NCI-H526 (cell line): ENCODE measurements around the gene PNKP.

Experiments used
- DNase-seq, 2 experiments: peaks; one replicate each; lab custom pipeline; 2025; lab: John Stamatoyannopoulos, UW

PNKP gene

GRCh38 chr19:49876422-49877019, 9.1 kb upstream of the PNKP start:
- peak; percentile 96 to 99 for DNase-seq

GRCh38 chr19:49875857-49876421, 8.6 kb upstream of the PNKP start:
- peak in 1 of 2 experiments; percentile 58 for DNase-seq

- no peak for DNase-seq
These were observed 7.8 kb upstream of the PNKP start for GRCh38 chr19:49875177-49875576.

- no peak for DNase-seq
These were observed 7.3 kb upstream of the PNKP start for GRCh38 chr19:49874503-49875157.

GRCh38 chr19:49873834-49874233, 6.5 kb upstream of the PNKP start:
- no peak for DNase-seq

- no peak for DNase-seq
These were observed 5.7 kb upstream of the PNKP start for GRCh38 chr19:49873129-49873521.

- DNase-seq: no peak
These were observed 5.1 kb upstream of the PNKP start for GRCh38 chr19:49872245-49873128.

- DNase-seq: no peak
These were observed 4.1 kb upstream of the PNKP start for GRCh38 chr19:49871349-49871985.

- no peak for DNase-seq
These were observed 3.0 kb upstream of the PNKP start for GRCh38 chr19:49870309-49870901.

GRCh38 chr19:49869484-49870308, 2.3 kb upstream of the PNKP start:
- peak; percentile 99 to 100 for DNase-seq

- peak in 1 of 2 experiments; percentile 91 for DNase-seq
These were observed 1.7 kb upstream of the PNKP start for GRCh38 chr19:49869009-49869483.

- DNase-seq: no peak
These were observed 2.5 kb downstream of the PNKP start for GRCh38 chr19:49864890-49865289.

GRCh38 chr19:49863935-49864320, 3.4 kb downstream of the PNKP start:
- DNase-seq: no peak

- no peak for DNase-seq
These were observed 4.0 kb downstream of the PNKP start for GRCh38 chr19:49863254-49863934.

- DNase-seq: peak in 1 of 2 experiments; percentile 48
These were observed 4.8 kb downstream of the PNKP start for GRCh38 chr19:49862391-49863253.

- peak in 1 of 2 experiments; percentile 79 for DNase-seq
These were observed 5.6 kb downstream of the PNKP start for GRCh38 chr19:49861541-49862378.

GRCh38 chr19:49861107-49861506, 6.3 kb downstream of the PNKP start:
- peak; percentile 40 to 72 for DNase-seq
